ENCODE measurements around the gene KRT9.

DNA sequence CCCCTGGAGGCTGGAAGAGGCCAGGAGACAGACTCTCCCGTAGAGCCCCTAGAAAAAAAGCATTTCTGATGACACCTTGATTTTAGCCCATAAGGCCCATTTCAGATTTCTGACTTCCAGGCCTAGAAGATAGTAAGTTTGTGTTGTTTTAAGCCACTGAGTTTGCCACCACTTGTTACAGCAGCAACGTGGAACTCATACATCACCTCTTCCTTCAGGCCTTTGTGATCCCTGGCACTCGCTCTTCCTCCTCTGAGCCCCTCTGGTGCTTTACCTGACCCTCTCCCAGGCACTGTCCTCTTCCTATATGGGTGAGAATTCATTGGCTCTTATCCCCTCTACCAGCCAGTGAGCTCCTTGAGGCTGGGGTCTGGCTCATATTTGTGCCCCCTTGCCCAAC lies 25.0 kb downstream of the KRT9 start:
- no peak for TF ChIP-seq POLR2AphosphoS5 (IDR thresholded peaks at IDR 0.05)
- no peak for TF ChIP-seq POLR2A (IDR thresholded peaks at IDR 0.05)
- TF ChIP-seq, protein P1, sequence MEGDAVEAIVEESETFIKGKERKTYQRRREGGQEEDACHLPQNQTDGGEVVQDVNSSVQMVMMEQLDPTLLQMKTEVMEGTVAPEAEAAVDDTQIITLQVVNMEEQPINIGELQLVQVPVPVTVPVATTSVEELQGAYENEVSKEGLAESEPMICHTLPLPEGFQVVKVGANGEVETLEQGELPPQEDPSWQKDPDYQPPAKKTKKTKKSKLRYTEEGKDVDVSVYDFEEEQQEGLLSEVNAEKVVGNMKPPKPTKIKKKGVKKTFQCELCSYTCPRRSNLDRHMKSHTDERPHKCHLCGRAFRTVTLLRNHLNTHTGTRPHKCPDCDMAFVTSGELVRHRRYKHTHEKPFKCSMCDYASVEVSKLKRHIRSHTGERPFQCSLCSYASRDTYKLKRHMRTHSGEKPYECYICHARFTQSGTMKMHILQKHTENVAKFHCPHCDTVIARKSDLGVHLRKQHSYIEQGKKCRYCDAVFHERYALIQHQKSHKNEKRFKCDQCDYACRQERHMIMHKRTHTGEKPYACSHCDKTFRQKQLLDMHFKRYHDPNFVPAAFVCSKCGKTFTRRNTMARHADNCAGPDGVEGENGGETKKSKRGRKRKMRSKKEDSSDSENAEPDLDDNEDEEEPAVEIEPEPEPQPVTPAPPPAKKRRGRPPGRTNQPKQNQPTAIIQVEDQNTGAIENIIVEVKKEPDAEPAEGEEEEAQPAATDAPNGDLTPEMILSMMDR (IDR thresholded peaks at IDR 0.05): no peak
- no peak for TF ChIP-seq EP300 (IDR thresholded peaks at IDR 0.05)

Data from upper lobe of left lung (tissue), 4 donors.